NCI-H2227 treated with DMSO at 0.1 percent for 48 hours (cell line): ENCODE results near the gene DDX56.
A peak's percentile ranks its signal among the peaks of the same experiment; 100 is the strongest.

ENCODE experiments used
- DNase-seq: peaks from one replicate; lab custom pipeline; 2025; lab: John Stamatoyannopoulos, UW

The DDX56 gene

DNA sequence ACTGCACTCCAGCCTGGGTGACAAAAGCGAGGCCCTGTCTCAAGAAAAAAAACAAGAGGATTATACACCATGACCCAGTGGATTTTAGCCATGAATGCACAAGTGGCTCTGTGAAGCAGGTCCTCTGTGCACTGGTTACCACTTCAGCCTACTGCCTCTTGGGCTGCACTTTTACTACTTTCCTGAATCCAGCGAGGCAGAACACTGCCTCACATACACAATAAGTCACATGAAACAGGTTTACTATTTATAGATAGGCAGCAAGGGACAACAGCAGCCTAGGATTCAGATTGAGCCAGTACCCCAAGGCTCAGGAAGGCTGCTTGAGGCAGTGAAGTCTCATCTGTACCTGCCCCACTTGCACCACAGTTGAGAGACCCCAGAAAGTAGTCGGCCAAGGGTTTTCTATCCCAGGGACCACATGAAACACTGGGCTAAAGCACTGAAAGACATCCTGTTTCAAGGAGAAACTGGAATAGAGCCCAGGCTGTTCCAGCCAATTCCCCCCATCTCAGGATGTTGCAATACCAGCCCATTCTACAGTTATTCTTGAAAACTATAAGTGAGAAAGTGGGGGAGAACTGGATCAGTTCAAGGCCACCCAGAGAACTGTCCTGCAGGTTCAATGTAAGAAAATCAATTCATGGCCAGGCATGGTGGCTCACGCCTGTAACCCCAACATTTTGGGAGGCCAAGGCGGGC lies 22.4 kb upstream of the DDX56 start:
- no peak for DNase-seq

DNA sequence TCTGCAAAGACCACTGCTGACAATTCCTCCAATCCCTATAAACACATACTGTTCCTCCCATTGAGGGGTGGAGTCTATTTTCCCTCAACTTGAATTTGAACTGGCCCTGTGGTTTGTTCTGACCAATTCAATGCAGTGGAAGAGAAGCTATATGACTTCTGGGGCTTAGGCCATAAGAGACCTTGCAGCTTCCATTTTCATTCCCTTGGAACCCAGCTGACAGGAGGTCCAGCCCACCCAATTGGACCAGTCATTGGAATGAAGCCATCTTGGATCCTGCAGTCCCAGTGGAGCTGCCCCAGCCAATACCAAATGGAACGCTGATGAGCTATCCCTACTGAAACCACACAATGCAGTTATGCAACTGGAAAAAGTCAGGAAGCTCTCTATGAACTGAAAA lies 17.2 kb upstream of the DDX56 start:
- DNase-seq = no peak

DNA sequence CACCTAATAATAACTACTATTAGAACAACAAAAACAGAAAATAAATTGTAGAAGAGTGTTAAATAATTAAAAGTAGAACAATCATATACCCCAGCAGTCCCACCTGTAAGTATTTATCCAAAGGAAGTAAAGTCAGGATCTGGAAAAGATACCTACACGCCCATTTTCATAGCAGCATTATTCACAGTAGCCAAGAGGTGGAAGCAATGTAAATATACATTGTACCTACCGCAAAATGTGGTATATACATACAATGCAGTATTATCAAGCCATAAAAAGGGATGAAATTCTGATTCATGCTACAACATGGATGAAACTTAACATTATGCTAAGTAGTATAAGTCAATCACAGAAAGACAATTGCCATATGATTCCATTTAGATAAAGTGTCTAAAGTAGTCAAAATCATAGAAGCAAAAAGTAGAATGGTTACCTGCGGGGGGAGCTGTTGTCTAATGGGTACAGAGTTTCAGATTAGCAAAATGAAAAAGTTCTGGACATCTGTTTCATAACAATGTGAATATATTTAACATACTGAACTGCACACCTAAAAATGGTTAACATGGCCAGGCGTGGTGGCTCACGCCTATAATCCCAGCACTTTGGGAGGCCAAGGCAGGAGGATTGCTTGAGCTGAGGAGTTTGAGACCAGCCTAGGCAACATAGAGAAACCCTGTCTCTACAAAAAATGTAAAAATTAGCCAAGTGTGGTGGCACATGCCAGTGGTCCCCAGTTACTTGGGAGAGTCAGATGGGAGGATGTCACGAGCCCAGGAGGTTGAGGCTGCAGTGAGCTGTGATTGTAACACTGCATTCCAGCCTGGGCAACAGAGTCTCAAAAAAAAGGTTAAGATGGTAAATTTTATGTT lies 14.4 kb upstream of the DDX56 start:
- DNase-seq = no peak

DNA sequence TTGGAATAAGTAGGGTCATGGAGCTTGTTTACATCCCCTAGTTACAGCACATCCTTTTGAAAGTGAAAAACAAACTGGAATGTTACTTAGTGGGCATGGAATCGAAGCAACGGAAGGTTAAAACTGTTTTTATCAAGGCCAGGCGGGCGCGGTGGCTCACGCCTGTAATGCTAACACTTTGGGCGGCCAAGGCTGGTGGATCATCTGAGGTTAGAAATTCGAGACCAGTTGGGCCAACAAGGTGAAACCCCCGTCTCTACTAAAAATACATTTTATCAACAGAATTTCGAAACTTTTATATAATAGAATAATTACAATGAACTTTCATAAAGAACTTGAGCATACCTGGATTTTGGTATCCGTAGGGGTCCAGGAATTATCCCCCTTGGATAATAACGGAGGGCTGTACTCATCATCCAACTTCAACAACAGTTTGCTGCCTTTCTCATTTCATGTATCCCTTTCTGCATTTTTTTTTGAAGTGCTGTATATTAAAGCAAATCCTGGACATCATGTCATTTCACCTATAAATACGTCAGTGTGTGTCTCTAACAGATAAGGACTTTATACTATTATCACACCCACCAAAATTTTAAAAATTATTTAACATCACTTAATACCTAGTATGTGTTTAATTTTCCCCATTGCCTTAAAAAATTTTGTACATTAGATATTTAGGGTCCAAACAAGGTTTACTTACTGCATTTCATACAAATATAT lies 9.6 kb upstream of the DDX56 start:
- no peak for DNase-seq

DNA sequence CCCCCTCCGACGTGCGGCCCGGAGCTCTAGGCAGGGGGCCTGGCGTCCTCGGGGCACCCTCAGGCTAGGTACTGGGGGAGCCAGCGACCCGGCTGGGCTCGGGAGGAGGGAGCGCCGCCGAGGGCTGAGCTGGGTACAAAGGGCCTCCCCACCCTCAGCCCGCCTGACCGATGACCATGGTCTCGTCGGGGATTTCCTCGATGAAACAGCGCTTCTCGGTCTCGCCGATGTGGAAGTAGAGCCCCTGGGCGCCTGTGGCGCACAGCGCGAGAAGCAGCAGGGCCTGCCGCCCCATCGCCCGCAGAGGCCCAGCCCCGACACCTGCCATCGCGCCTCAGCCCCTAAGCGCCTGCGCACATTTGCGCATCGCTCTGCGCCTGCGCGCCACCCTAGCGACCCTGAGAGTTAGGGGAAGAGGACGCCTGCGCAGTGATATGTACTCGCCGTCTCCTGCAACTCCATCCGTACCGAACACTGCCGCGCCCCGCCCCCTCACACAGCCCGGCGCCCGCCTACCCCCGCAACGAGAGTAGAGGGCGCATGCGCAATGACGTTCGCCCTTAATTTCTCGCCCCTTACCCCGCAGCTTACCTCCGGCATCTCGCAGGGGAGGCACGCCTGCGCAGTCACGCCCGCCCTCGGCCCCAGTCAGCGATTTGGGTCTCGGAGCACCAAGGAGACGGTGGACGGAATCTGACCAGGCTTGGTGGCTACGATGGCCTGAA lies 8.3 kb upstream of the DDX56 start, which contains the start of gene TMED4:
Gene TMED4 (minus strand): TSS at position 353 of the 725 bp plus-strand sequence. CDS start 25 bp downstream, at position 328.
- DNase-seq = peak; percentile 98

DNA sequence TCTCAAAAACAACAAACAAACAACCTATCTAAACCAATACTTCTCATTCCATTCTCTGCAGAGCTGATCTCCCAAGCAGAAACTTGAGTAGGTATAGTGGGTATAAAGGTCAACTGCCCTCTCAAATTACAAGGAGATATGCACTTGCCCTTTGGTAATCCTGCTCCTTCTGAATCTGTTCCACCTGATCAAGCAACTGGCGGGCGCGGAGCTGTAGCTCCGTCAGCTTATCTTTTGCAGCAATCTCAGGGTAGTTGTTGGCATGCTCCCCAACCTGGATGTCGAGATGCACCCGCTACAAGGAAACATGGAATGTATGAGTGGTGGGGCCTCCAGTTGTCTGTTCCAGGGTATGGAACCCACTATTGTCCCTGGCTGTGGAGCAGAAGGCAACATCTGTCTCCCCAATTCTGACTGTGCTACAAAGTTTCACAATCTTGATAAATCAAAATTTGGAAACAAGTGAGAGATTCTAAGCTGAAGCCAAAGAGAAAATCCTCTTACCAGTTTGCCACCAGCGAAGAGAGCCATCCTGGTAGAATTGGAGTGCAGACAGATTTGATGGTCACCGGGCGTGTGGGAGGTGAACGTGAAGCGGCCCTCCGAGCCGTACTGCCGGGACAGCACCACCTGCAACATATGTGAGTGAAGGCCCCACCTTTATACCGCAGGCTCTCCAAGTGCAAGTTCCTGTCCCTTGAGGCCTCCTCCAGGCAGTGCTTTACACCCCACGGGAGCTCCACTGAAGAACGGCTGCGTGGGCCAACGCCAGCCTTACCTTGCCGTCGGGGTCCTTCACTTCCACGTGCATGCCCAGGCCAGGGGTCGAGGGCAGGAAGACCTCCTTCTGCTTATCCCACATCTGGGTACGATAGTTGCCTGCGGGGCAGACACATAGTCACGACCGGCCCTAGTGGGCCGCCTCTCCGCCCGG lies 7.5 kb upstream of the DDX56 start:
- DNase-seq = no peak

DNA sequence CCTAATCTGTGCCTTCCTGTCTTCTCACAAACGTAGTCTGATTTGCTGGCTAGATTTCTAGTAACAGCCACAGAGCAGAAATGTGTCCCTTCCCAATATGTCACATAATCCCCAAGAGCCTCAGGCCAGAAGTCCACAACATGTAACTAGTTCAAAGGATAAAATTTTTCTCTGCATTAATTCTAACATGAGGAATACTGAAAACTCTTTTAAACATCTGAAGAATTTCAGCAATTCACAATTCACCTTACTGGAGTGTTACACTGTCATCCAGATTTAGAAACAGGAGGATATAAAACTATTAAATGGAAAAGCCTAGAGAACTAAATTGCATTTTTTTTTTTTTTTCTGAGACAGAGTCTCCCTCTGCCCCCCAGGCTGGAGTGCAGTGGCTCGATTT lies 2.5 kb upstream of the DDX56 start:
- DNase-seq = no peak

DNA sequence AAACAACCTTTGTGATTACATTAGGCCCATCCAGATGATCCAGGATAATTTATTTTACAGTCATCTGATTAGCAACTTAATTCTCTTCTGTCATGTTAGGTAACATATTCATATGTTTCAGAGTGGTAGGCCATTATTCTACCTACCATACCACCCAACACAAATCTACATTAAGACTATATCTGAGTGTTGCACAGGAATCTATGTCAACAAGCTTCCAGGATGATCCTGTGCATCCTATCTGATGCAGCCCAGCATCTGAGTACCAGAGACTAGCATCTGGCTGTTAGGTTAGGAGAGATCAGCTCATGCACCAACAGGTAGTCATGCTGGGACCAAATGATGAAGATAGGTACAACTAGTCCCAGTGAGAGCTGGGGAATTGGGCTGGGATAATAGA lies 1.3 kb upstream of the DDX56 start:
- DNase-seq = no peak

DNA sequence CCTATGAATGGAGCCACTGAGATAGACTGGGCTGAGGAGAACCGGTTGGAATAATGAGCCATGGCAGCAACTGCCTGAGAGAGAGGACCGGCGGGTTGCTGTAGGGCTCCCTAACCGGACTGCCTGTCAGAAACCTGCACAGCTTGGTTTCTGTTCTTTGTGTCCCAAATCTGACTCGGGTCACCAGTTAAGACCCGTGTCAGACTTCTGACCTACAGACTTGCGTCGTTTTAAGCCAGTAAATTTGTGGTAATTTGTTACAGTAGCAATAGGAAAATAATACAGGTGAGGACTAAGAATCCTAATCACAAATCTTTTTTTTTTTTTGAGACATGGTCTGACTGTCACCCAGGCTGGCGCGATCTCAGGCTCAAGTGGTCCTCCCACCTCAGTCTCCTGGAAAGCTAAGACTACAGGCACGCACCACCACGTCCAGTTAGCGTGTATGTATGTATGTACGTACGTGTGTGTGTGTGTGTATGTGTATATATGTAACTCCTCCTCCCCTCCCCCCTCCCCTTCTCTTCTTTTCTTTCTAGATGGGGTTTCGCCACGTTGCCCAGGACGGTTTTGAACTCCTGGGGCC lies 672 bp upstream of the DDX56 start:
- DNase-seq = no peak

DNA sequence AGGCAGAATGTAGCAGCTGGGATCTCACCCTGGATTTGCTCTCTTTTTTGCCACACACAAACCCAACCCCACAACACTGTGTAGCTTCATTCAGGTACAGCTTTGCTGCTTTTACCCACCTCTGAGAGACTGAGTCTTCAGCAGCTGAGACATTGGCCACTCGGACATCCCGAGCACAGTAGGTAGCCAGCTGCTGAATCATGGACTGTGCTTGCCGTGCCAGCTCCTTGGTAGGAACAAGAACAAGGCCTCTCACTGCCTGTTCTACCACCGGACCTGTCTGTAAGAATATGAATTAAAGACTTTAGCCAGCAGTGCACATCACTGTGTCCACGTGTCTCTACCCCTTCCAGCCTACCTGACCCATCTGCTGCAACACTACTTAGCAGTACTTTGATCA lies 937 bp downstream of the DDX56 start:
- DNase-seq = no peak

DNA sequence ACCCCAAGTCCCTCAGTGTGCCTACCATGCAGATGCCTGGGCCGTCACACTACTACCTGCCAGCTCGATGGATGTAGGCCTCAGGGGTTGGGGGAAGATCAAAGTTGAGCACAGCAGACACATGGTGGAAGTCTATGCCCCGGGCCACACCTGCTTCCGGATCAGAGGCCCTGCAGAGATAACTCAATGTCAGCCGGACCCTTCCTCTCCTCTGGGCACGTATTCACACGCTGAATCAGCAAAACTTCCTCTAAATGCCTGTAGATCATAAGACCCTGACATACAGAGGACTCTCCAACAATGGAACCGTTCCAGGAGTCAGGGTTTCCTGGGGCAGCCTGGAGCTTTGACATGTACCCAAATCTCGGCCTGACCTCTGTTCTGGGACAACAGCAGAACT lies 3.7 kb downstream of the DDX56 start:
- no peak for DNase-seq

DNA sequence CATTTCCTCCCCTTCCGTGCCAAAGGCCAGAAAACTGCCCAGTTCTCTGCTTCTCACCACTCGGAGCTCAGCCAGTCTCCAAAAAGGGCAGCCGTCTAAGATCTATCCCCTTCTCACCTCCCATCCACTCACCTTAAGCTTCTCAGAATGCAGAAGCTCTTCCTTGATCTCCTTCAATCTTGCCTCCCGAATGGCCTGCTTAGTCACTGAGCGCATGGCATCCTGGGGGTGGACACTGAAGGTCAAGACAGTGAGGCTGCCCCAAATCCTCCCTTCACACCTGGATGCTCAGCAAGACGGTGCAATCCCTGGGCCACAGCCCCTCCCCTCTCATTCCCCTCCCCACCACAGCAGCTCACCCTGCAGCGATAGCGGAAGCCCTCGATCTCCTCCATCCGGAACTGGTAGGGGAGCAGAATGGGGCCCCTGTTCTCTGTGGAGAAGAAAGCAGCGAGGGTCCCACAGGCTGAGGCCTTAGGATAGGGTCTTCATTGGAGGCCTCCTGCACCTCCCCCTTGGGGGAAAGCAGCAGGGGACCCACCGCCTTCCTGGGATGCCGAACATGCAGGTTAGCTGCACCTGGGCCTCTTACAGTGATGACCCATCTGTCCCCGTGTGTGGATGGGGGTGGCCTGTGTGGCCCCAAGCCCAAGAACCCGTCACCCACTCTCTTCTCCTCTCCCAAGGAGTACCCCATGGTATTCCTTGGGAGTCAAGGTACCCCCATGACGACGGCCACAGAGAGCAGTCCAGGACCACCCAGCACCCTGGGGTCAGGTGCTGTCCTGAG lies 4.7 kb downstream of the DDX56 start:
- no peak for DNase-seq

DNA sequence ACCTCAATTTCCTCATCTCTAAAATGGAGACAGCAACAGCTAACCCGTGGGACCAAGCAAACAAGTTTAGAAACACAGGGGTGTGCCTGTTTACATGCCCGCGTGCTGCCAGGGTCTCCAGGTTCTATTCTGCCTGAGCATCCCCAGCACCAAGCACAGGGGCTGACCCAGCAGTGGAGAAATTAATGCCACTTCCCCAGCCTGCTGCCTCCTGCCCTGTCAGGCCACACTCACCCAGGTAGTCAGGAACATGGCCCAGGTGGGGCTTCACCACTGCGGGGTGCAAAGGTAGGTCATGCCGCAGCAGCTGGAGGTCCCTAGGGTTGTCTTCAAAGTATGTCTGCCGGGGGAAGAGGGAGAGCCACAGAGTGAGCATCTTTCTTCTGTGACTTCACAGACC lies 5.8 kb downstream of the DDX56 start:
- no peak for DNase-seq

DNA sequence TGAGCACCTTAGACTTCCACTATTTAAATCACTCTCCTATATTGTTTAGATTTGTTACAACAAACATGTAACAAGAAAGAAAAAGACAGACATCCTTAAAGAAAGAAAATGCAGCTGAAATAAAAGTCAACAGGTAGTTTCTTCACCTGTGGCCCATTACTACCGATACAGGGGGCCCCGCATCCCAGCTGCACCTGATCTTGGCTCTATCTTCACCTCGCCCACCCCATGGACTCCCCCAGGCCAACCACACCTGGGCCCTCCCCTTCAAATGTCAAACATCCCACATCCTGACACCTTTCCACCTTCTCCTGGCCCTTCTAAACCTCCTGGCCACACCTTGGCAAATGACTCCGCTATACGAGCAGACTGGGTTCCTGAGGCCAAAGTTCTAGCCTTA lies 7.0 kb downstream of the DDX56 start:
- no peak for DNase-seq

DNA sequence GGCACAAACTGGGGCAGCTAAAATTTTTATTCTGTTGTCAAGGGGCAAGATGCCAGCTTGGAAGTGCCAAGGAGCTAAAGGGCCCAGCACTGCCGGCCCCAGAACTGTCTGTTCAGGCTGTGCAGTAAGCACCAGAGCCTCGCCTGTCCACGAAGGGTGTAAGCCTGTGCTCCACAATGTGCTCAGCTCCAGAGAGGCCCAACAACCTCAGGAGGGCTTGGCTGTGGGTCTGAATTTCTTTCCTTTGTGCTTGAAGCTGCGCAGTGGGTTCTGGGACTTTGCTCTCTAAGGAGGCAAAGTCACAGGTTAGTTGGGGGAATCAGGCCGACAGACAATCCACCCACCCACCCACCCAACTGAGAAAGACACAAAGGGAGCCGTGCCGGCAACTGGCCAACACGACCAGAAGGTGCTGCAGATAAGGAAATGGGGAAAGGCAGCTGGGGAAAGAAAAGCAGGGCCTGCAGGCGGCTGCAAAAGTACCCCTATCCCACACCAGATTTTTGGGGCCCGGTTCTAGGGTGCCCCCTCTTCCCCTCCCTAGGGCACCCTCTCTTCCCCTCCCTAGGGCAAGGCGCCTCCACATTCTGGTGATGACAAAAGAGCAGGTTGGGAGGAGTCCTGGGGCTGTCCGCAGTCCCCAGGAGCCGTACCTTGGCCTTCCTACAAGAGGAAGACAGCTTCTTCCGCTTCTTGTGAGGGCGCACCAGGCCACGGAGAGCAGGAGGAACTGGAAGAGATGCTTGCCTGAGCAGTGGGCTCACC lies 7.7 kb downstream of the DDX56 start:
- no peak for DNase-seq

DNA sequence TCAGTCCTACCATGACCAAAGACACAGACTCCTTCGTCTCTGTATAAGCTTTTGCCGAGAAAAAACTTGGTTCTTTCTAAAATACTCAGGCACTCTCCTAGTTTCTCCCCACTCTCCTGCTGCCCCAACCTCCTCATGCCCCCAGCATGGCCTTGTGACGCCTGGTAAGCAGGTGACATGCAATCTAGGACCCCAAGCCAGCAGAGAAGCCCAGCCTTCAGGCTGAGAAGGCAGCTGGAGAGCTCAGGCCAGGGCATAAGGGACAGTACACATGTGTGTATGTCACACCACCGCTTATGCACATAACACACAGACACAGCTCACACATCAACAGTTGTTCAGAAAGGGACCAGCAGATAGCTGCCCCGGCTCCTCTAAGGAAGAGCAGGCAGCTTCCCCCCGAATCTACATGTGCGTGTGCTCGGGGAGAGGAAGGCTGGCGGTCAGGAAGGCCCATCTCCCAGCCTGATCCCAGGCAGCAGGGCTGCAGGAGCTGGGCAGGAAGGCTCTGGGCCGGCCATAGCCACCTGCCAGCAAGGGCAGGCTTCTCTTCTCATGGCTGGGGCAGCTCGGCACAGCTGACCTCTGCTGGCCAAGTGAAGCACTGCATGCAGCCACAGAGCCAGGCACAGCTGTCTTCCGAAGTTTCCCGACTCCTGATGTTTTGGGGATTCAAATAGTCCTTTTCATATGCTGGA lies 8.5 kb downstream of the DDX56 start:
- DNase-seq = peak; percentile 23

DNA sequence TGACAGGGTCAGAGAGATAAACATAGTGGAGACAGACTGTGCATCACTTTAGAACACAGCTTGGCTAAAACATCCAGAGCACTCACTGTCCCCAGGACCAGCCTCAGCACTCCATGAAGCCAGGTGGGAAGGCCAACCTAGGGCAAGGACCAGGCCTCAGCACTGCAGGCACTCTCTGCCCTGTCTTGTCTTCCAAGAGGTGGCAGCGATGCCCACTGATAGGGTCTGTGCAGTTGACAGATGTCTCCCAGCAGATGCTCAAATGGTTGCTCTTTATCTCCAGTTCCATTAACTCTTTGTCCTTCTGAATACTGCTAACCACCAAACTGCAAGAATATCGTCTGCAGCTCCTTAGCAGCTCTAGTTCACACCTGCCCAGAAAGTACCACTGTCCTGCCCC lies 9.1 kb downstream of the DDX56 start:
- DNase-seq = no peak

DNA sequence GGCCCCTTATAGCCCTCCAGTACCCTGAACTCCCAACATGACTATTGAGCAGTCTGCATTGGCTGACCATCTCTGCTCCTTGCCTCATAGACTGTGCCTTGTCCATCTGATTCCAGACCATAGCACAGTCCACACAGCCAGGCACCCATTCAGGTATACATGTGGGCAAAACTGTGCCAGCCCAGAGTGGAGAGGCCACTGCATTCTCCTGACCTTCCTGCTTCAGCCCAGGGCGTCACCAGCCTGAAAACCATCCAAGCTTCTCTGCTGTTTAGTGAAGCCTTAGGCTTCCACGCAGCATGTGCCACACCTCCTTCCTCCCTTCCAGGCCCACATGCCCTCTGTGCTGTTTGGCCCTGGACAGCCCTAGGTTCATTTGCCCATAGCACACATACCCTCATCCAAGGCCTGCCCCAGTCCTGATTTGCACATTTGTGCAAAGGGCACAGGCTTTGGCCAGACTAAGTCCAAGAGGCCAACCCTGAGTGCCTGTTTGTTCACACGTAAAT lies 10.5 kb downstream of the DDX56 start:
- no peak for DNase-seq
